Mesothelial cell of epicardium (in vitro differentiated cells): Measurements from ENCODE around the gene AGPAT3. TPM values are rescaled to one million over a fixed set of nuclear protein-coding genes. Genes with fewer than 3 reads are reported as not detected.

Source experiments
- DNase-seq, 2 experiments: peaks; one replicate each; pipeline ENCODE4 v3.0.0; 2021; ENCODE audit warnings: low spot score in 2 of 2; ENCODE audit not compliant: unreplicated experiment in 2 of 2
- H3K27ac Mint-ChIP-seq: 2 replicates; pipeline ENCODE4 v1.8.0; 2021; ENCODE audit warnings: mixed read lengths
- H3K27me3 Mint-ChIP-seq: 2 replicates; pipeline ENCODE4 v1.8.0; 2021; ENCODE audit warnings: low read depth, mixed read lengths
- H3K36me3 Mint-ChIP-seq: 2 replicates; pipeline ENCODE4 v1.8.0; 2021; ENCODE audit warnings: mixed read lengths
- H3K4me1 Mint-ChIP-seq: 2 replicates; pipeline ENCODE4 v1.8.0; 2021; ENCODE audit warnings: mixed read lengths
- H3K4me3 Mint-ChIP-seq: 2 replicates; pipeline ENCODE4 v1.8.0; 2021; ENCODE audit warnings: mild to moderate bottlenecking, moderate library complexity, mixed read lengths
- H3K9me3 Mint-ChIP-seq: 2 replicates; pipeline ENCODE4 v1.8.0; 2021; ENCODE audit warnings: mixed read lengths
- total RNA-seq: library from RNA; stranded (reverse); gene quantifications from 3 replicates; pipeline ENCODE4 v1.2.1, GENCODE V29; 2021
- TF ChIP-seq, protein P1 (sequence below): fragments of 200-600 bp; sonication (generic); IDR thresholded peaks from one replicate; pipeline ENCODE4 v1.5.0; 2021; ENCODE audit warnings: antibody characterized with exemption; ENCODE audit not compliant: unreplicated experiment

AGPAT3 gene
- total RNA-seq, 1 donor from 2014 or later = 71.0 TPM

- H3K4me1 Mint-ChIP-seq = peaks cover 2% of the 10 kb centered on the region
- no peak for DNase-seq
- TF ChIP-seq, protein P1, sequence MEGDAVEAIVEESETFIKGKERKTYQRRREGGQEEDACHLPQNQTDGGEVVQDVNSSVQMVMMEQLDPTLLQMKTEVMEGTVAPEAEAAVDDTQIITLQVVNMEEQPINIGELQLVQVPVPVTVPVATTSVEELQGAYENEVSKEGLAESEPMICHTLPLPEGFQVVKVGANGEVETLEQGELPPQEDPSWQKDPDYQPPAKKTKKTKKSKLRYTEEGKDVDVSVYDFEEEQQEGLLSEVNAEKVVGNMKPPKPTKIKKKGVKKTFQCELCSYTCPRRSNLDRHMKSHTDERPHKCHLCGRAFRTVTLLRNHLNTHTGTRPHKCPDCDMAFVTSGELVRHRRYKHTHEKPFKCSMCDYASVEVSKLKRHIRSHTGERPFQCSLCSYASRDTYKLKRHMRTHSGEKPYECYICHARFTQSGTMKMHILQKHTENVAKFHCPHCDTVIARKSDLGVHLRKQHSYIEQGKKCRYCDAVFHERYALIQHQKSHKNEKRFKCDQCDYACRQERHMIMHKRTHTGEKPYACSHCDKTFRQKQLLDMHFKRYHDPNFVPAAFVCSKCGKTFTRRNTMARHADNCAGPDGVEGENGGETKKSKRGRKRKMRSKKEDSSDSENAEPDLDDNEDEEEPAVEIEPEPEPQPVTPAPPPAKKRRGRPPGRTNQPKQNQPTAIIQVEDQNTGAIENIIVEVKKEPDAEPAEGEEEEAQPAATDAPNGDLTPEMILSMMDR = no peak
- peaks cover 28% of the 10 kb centered on the region for H3K36me3 Mint-ChIP-seq
- peaks cover 9% of the 10 kb centered on the region for H3K9me3 Mint-ChIP-seq
- no peaks in the 10 kb centered on the region for H3K27me3 Mint-ChIP-seq
- no peak overlapping the region for H3K27ac Mint-ChIP-seq
- H3K4me3 Mint-ChIP-seq = no peak overlapping the region
Measured at GRCh38 chr21:43890042-43890441, 25.0 kb downstream of the AGPAT3 start.

GRCh38 chr21:43892334-43892733, 27.3 kb downstream of the AGPAT3 start:
- no peak for DNase-seq
- H3K36me3 Mint-ChIP-seq = peaks cover 33% of the 10 kb centered on the region
- peaks cover 13% of the 10 kb centered on the region for H3K9me3 Mint-ChIP-seq
- TF ChIP-seq, protein P1 = no peak
- no peaks in the 10 kb centered on the region for H3K4me1 Mint-ChIP-seq
- no peak overlapping the region for H3K4me3 Mint-ChIP-seq
- no peaks in the 10 kb centered on the region for H3K27me3 Mint-ChIP-seq
- H3K27ac Mint-ChIP-seq = no peak overlapping the region

DNA sequence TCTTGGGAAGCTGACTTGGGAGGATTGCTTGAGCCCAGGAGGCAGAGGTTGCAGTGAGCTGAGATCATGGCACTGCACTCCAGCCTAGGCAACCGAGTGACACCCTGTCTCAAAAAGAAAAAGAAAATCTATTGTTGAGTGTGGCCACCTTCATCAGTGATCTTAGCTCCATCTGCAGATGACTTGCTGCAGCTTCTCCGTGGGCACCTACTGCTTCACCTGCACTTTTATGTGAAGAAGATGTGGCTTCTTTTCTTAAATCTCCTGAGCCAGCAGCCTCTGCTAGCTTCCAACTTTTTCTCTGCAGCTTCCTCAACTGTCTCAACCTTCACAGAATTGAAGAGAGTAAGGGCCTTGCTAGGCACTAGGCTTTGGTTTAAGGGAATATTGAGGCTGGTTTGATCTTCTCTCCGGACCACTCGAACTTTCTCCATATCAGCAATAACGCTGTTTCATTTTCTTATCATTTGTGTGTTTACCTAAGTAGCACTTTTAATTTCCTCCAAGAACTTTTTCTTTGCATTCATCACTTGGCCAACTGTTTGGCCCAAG, 28.0 kb downstream of the AGPAT3 start:
- no peak for DNase-seq
- H3K27me3 Mint-ChIP-seq = no peaks in the 10 kb centered on the region
- no peaks in the 10 kb centered on the region for H3K4me1 Mint-ChIP-seq
- TF ChIP-seq, protein P1 = no peak
- H3K9me3 Mint-ChIP-seq = peaks cover 16% of the 10 kb centered on the region
- no peak overlapping the region for H3K4me3 Mint-ChIP-seq
- peaks cover 38% of the 10 kb centered on the region for H3K36me3 Mint-ChIP-seq
- H3K27ac Mint-ChIP-seq = no peak overlapping the region

- H3K4me1 Mint-ChIP-seq = no peaks in the 10 kb centered on the region
- H3K9me3 Mint-ChIP-seq = peaks cover 20% of the 10 kb centered on the region
- TF ChIP-seq, protein P1 = no peak
- DNase-seq = no peak
- H3K27me3 Mint-ChIP-seq = no peaks in the 10 kb centered on the region
- H3K36me3 Mint-ChIP-seq = peaks cover 41% of the 10 kb centered on the region
- H3K27ac Mint-ChIP-seq = no peak overlapping the region
- H3K4me3 Mint-ChIP-seq = no peak overlapping the region
Measured at GRCh38 chr21:43893536-43894205, 28.6 kb downstream of the AGPAT3 start.

DNA sequence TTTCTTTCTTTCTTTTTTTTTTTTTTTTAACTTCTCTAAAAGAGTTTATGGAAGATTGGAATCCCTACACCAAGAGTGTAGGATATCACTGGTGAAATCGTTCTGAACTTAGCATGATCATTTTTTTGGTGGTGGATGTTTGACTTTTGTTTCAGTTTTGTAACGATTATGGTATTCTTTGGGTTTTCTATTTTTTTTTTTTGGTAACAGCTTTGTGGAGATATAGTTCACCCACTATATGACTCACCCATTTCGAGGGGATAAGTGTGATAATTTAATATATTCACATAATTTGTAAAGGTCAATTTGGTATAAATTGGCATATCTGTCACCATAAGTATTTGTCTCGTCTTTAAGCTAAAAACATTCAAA, 29.2 kb downstream of the AGPAT3 start:
- DNase-seq = no peak
- Mint-ChIP-seq H3K36me3 (peaks cover 47% of the 10 kb centered on the region), H3K4me1 (no peaks in the 10 kb centered on the region), H3K4me3 (no peak overlapping the region), H3K27me3 (no peaks in the 10 kb centered on the region), H3K9me3 (peaks cover 23% of the 10 kb centered on the region), H3K27ac (no peak overlapping the region)
- TF ChIP-seq, protein P1 = no peak
